PC-9 (cell line): ENCODE data around the gene RUNX2. TPM values are rescaled to one million over a fixed set of nuclear protein-coding genes. Genes with fewer than 3 reads are reported as not detected.

Experiments
- BruUV-seq: library from RNA; stranded (reverse); fragments of 400-500 nt; replicated peaks from 2 replicates; lab custom pipeline; 2021; lab: Mats Ljungman, UMichigan
- CTCF ChIA-PET: fragments of 300-600 bp; sonication (Branson Sonifier 250); formaldehyde crosslinking; loops from one replicate; lab custom pipeline; 2022; ENCODE audit warnings: antibody characterized with exemption; lab: Charles Lee
- POLR2A ChIA-PET: fragments of 300-600 bp; sonication (Branson Sonifier 250); formaldehyde crosslinking; loops from one replicate; lab custom pipeline; 2022; ENCODE audit warnings: antibody characterized with exemption; ENCODE audit not compliant: unreplicated experiment; lab: Charles Lee
- DNase-seq, 2 experiments: peaks; one replicate each; pipeline versions ENCODE4 v3.0.0 to v3.0.0-alpha.2; 2015 to 2022; ENCODE audit warnings: mixed read lengths in 1 of 2
- H2AFZ ChIP-seq: fragments of 200-600 bp; sonication (generic); 2 replicates; pipeline ENCODE4 v1.8.1; 2017; ENCODE audit warnings: antibody characterized with exemption
- H3F3A ChIP-seq: fragments of 200-600 bp; sonication (generic); 2 replicates; pipeline ENCODE4 v1.8.1; 2017; ENCODE audit warnings: antibody characterized with exemption, mild to moderate bottlenecking, low read depth; ENCODE audit not compliant: insufficient read depth
- H3K27ac ChIP-seq: fragments of 200-600 bp; sonication (generic); 2 replicates; pipeline ENCODE4 v1.6.1; 2016; ENCODE audit warnings: mixed run types
- H3K27me3 ChIP-seq: fragments of 200-600 bp; sonication (generic); 2 replicates; pipeline ENCODE4 v1.6.1; 2016; ENCODE audit warnings: low read depth, mixed run types; ENCODE audit not compliant: insufficient read depth
- H3K36me3 ChIP-seq: fragments of 200-600 bp; sonication (generic); 2 replicates; pipeline ENCODE4 v1.6.1; 2016; ENCODE audit warnings: low read depth, mixed run types
- H3K4me1 ChIP-seq: fragments of 200-600 bp; sonication (generic); replicated peaks from 2 replicates; pipeline ENCODE4 v1.6.1; 2016; ENCODE audit warnings: mixed run types; ENCODE audit not compliant: insufficient read depth
- H3K4me2 ChIP-seq: fragments of 200-600 bp; sonication (generic); 2 replicates; pipeline ENCODE4 v1.6.1; 2017; ENCODE audit warnings: mixed run types
- H3K4me3 ChIP-seq: fragments of 200-600 bp; sonication (generic); 2 replicates; pipeline ENCODE4 v1.6.1; 2016; ENCODE audit warnings: mixed run types
- H3K79me2 ChIP-seq: fragments of 200-600 bp; sonication (generic); 2 replicates; pipeline ENCODE4 v1.6.1; 2017; ENCODE audit warnings: low read depth, mixed run types
- H3K9me2 ChIP-seq: fragments of 200-600 bp; sonication (generic); 2 replicates; pipeline ENCODE4 v1.8.1; 2017; ENCODE audit warnings: mild to moderate bottlenecking; ENCODE audit not compliant: insufficient read depth
- H3K9me3 ChIP-seq: fragments of 200-600 bp; sonication (generic); 2 replicates; pipeline ENCODE4 v1.8.1; 2016; ENCODE audit warnings: low read depth; ENCODE audit not compliant: insufficient read depth
- H4K20me1 ChIP-seq: fragments of 200-600 bp; sonication (generic); 2 replicates; pipeline ENCODE4 v1.8.1; 2017; ENCODE audit not compliant: insufficient read depth
- CTCF ChIP-seq: fragments of 200-600 bp; sonication (generic); conservative IDR thresholded peaks from 2 replicates; pipeline ENCODE4 v1.6.1; 2017; ENCODE audit warnings: mixed run types, antibody characterized with exemption, mild to moderate bottlenecking, moderate library complexity
- EZH2 ChIP-seq: fragments of 200-600 bp; sonication (generic); IDR thresholded peaks from 2 replicates; pipeline ENCODE4 v1.8.0; 2017; ENCODE audit warnings: antibody characterized with exemption, low read depth
- intact Hi-C: fragments of 100-400 bp; cut with micrococcal nuclease; formaldehyde crosslinking; loops from one replicate; pipeline ENCODE4 v1.10.0; 2022; ENCODE audit not compliant: unreplicated experiment
- total RNA-seq: library from RNA; stranded (reverse); gene quantifications from 2 replicates; pipeline ENCODE4 v1.2.3, GENCODE V29; 2021

The RUNX2 gene
- total RNA-seq, 1 experiment from 2014 or later: 12.5 TPM

- intact Hi-C loops: loop anchor here (1.0 to 5.0 kb wide), 3 partner anchors 80 to 140 kb away; no protein-coding TSS in a partner anchor
- ChIA-PET POLR2A (interaction anchor here (0.8 kb wide), 1 partner anchor 37 kb away, joined by 7 read pairs; no protein-coding TSS in a partner anchor), CTCF (no interaction called here)
- TF ChIP-seq CTCF (no peak), EZH2 (no peak)
- no peaks in the 10 kb centered on the region for H3K9me3 ChIP-seq
- peaks cover 30% of the 10 kb centered on the region for H3F3A ChIP-seq
- no peak overlapping the region for H2AFZ ChIP-seq
- H3K27ac ChIP-seq: peak overlapping the region; percentile 58
- H3K4me1 ChIP-seq: peaks cover 62% of the 10 kb centered on the region
- H3K36me3 ChIP-seq: no peaks in the 10 kb centered on the region
- no peaks in the 10 kb centered on the region for H3K9me2 ChIP-seq
- peak overlapping the region; percentile 40 for H3K4me2 ChIP-seq
- no peaks in the 10 kb centered on the region for H3K27me3 ChIP-seq
- DNase-seq: peak in 1 of 2 experiments; percentile 61
- H3K79me2 ChIP-seq: no peaks in the 10 kb centered on the region
- no peaks in the 10 kb centered on the region for H4K20me1 ChIP-seq
- BruUV-seq: TSS peak; percentile 82
- H3K4me3 ChIP-seq: no peak overlapping the region
Observed at GRCh38 chr6:45587229-45588060, 259.3 kb downstream of the RUNX2 start.

GRCh38 chr6:45589367-45589766 lies 261.2 kb downstream of the RUNX2 start:
- peak overlapping the region; percentile 64 for H3K4me2 ChIP-seq
- intact Hi-C loops: loop anchor here (5.0 kb wide), 2 partner anchors 123 to 142 kb away; no protein-coding TSS in a partner anchor
- H4K20me1 ChIP-seq: no peaks in the 10 kb centered on the region
- H3K4me1 ChIP-seq: peaks cover 62% of the 10 kb centered on the region
- TF ChIP-seq CTCF (no peak), EZH2 (no peak)
- H3K79me2 ChIP-seq: no peaks in the 10 kb centered on the region
- H2AFZ ChIP-seq: no peak overlapping the region
- CTCF ChIA-PET: no interaction called here
- H3K9me2 ChIP-seq: no peaks in the 10 kb centered on the region
- POLR2A ChIA-PET: no interaction called here
- BruUV-seq: no TSS peak
- H3K36me3 ChIP-seq: no peaks in the 10 kb centered on the region
- H3K27ac ChIP-seq: peak overlapping the region; percentile 88
- no peak overlapping the region for H3K4me3 ChIP-seq
- H3K9me3 ChIP-seq: no peaks in the 10 kb centered on the region
- H3K27me3 ChIP-seq: no peaks in the 10 kb centered on the region
- DNase-seq: no peak
- H3F3A ChIP-seq: peaks cover 30% of the 10 kb centered on the region

- H4K20me1 ChIP-seq: no peaks in the 10 kb centered on the region
- ChIA-PET CTCF (interaction anchor here (0.5 kb wide), 1 partner anchor 8 kb away, joined by 4 read pairs; no protein-coding TSS in a partner anchor), POLR2A (interaction anchor here (0.6 kb wide), 1 partner anchor 73 kb away, joined by 4 read pairs; no protein-coding TSS in a partner anchor)
- H3K4me3 ChIP-seq: no peak overlapping the region
- no peaks in the 10 kb centered on the region for H3K79me2 ChIP-seq
- TF ChIP-seq EZH2: no peak
- no peak for TF ChIP-seq CTCF
- peak overlapping the region; percentile 88 for H3K27ac ChIP-seq
- intact Hi-C loops: loop anchor here (5.0 kb wide), 1 partner anchor 168 kb away; no protein-coding TSS in a partner anchor
- DNase-seq: peak in 1 of 2 experiments; percentile 87
- H3F3A ChIP-seq: peaks cover 30% of the 10 kb centered on the region
- BruUV-seq: no TSS peak
- H2AFZ ChIP-seq: 0 out of 2 replicates have a peak overlapping the region, but pooled peaks have one; percentile 9
- peaks cover 62% of the 10 kb centered on the region for H3K4me1 ChIP-seq
- no peaks in the 10 kb centered on the region for H3K36me3 ChIP-seq
- H3K9me3 ChIP-seq: no peaks in the 10 kb centered on the region
- H3K9me2 ChIP-seq: no peaks in the 10 kb centered on the region
- peak overlapping the region; percentile 64 for H3K4me2 ChIP-seq
- no peaks in the 10 kb centered on the region for H3K27me3 ChIP-seq
Observed at GRCh38 chr6:45590226-45590625, 262.1 kb downstream of the RUNX2 start.
